Activated effector memory CD4-positive, alpha-beta T cell treated with anti-CD3 and anti-CD28 coated beads, Interleukin-2, amount 50 U/mL, for 16 hours (primary cell): ENCODE results near the gene KDF1.

Experiments
- DNase-seq: peaks from one replicate; pipeline ENCODE4 v3.0.0-alpha.2; 2020

The KDF1 gene

GRCh38 chr1:26913754-26914619 is 46.3 kb downstream of the KDF1 start, which contains the start of gene NR0B2:
Gene NR0B2 (minus strand): TSS chr1:26913975. CDS start chr1:26913940, 35 bp downstream.
- DNase-seq = no peak

- DNase-seq = no peak
Observed at GRCh38 chr1:26913389-26913753, 46.9 kb downstream of the KDF1 start.

- DNase-seq = no peak
Observed at GRCh38 chr1:26912147-26912490, 48.1 kb downstream of the KDF1 start.

GRCh38 chr1:26911399-26912146 is 48.7 kb downstream of the KDF1 start:
- DNase-seq = no peak

- no peak for DNase-seq
Observed at GRCh38 chr1:26910343-26911160, 49.7 kb downstream of the KDF1 start.

GRCh38 chr1:26909951-26910342 is 50.3 kb downstream of the KDF1 start:
- DNase-seq = no peak

GRCh38 chr1:26907071-26907917 is 53.0 kb downstream of the KDF1 start:
- no peak for DNase-seq

GRCh38 chr1:26900815-26901511 is 59.3 kb downstream of the KDF1 start:
- DNase-seq = no peak

GRCh38 chr1:26900001-26900814 is 60.1 kb downstream of the KDF1 start, which contains the start of gene GPATCH3:
Gene GPATCH3 (minus strand): TSS chr1:26900467. CDS start chr1:26900442, 25 bp downstream.
- DNase-seq = peak; percentile 94
